GM23338 (cell line): ENCODE data around the gene NBEAL2. TPM values are rescaled to one million over a fixed set of nuclear protein-coding genes. Genes with fewer than 3 reads are reported as not detected.

Source experiments
- ATAC-seq: fragments of 200-7000 bp; cut with Tn5 transposase; 3 replicates; pipeline ENCODE4 v1.9.1; 2020
- DNase-seq: peaks from one replicate; pipeline ENCODE4 v3.0.0-alpha.2; 2015; ENCODE audit warnings: low spot score
- H2AFZ ChIP-seq: fragments of 200-600 bp; sonication (generic); 2 replicates; pipeline ENCODE4 v1.8.0; 2016; ENCODE audit warnings: antibody characterized with exemption, mild to moderate bottlenecking, moderate library complexity
- H3F3A ChIP-seq: fragments of 200-600 bp; sonication (generic); replicated peaks from 2 replicates; pipeline ENCODE4 v1.8.0; 2017; ENCODE audit warnings: antibody characterized with exemption, mixed run types, low read depth
- H3K27ac ChIP-seq: fragments of 200-600 bp; sonication (generic); 2 replicates; pipeline ENCODE4 v1.6.1; 2016; ENCODE audit warnings: low read depth
- H3K27me3 ChIP-seq: fragments of 200-600 bp; sonication (generic); 2 replicates; pipeline ENCODE4 v1.8.0; 2016; ENCODE audit warnings: mild to moderate bottlenecking, mixed run types, moderate library complexity; ENCODE audit not compliant: insufficient read depth
- H3K36me3 ChIP-seq: fragments of 200-600 bp; sonication (generic); 2 replicates; pipeline ENCODE4 v1.8.0; 2016; ENCODE audit warnings: mild to moderate bottlenecking; ENCODE audit not compliant: insufficient read depth
- H3K4me1 ChIP-seq: fragments of 200-600 bp; sonication (generic); 2 replicates; pipeline ENCODE4 v1.8.0; 2016; ENCODE audit warnings: mild to moderate bottlenecking, moderate library complexity; ENCODE audit not compliant: insufficient read depth
- H3K4me2 ChIP-seq: fragments of 200-600 bp; sonication (generic); 2 replicates; pipeline ENCODE4 v1.7.1; 2017; ENCODE audit warnings: mixed run types
- H3K4me3 ChIP-seq: fragments of 200-600 bp; sonication (generic); 2 replicates; pipeline ENCODE4 v1.6.1; 2016; ENCODE audit warnings: mixed run types
- H3K79me2 ChIP-seq: fragments of 200-600 bp; sonication (generic); replicated peaks from 2 replicates; pipeline ENCODE4 v1.8.0; 2017; ENCODE audit warnings: mild to moderate bottlenecking; ENCODE audit not compliant: insufficient read depth
- H3K9me2 ChIP-seq: fragments of 200-600 bp; sonication (generic); 2 replicates; pipeline ENCODE4 v1.8.0; 2017; ENCODE audit not compliant: insufficient read depth
- H4K20me1 ChIP-seq: fragments of 200-600 bp; sonication (generic); replicated peaks from 2 replicates; pipeline ENCODE4 v1.8.0; 2017; ENCODE audit warnings: mild to moderate bottlenecking; ENCODE audit not compliant: insufficient read depth
- H3K27ac Mint-ChIP-seq: 2 replicates; pipeline ENCODE4 v1.8.0; 2020; ENCODE audit warnings: inconsistent platforms, mild to moderate bottlenecking, moderate library complexity, mixed read lengths
- H3K27me3 Mint-ChIP-seq: 3 replicates; pipeline ENCODE4 v1.8.0; 2022; ENCODE audit warnings: low read depth, mild to moderate bottlenecking, moderate library complexity, mixed read lengths, inconsistent platforms; ENCODE audit not compliant: insufficient read depth, poor library complexity
- H3K36me3 Mint-ChIP-seq: 3 replicates; pipeline ENCODE4 v1.8.0; 2021; ENCODE audit warnings: low read depth, mild to moderate bottlenecking, inconsistent platforms, moderate library complexity, mixed read lengths
- H3K4me1 Mint-ChIP-seq: 3 replicates; pipeline ENCODE4 v1.8.0; 2020; ENCODE audit warnings: mild to moderate bottlenecking, inconsistent platforms, mixed read lengths
- H3K4me3 Mint-ChIP-seq: 3 replicates; pipeline ENCODE4 v1.8.0; 2021; ENCODE audit warnings: moderate library complexity, mild to moderate bottlenecking, inconsistent platforms, mixed read lengths
- H3K9me3 Mint-ChIP-seq: 3 replicates; pipeline ENCODE4 v1.8.0; 2020; ENCODE audit warnings: moderate library complexity, mild to moderate bottlenecking, inconsistent platforms, mixed read lengths
- CREB1 ChIP-seq: fragments of 250-450 bp; sonication (Bioruptor Pico); IDR thresholded peaks from 2 replicates; pipeline ENCODE4 v1.5.0; 2020; ENCODE audit warnings: low read depth, mild to moderate bottlenecking, moderate library complexity
- CTCF ChIP-seq, 2 experiments: fragments of 200-600 bp in 1 of 2; sonication (generic) in 1 of 2; conservative IDR thresholded peaks; 2 replicates each; pipeline versions ENCODE4 v1.5.1 to v1.6.1; 2016 to 2017; ENCODE audit warnings: antibody characterized with exemption in 2 of 2, low read depth in 2 of 2, mild to moderate bottlenecking in 2 of 2, moderate library complexity in 1 of 2
- EZH2 ChIP-seq: fragments of 200-600 bp; sonication (generic); IDR thresholded peaks from one replicate; pipeline ENCODE4 v1.8.0; 2017; ENCODE audit warnings: antibody characterized with exemption, mild to moderate bottlenecking, low read depth; ENCODE audit not compliant: unreplicated experiment
- EZH2phosphoT487 ChIP-seq: fragments of 200-600 bp; sonication (generic); IDR thresholded peaks from one replicate; pipeline ENCODE4 v1.8.1; 2018; ENCODE audit warnings: antibody characterized with exemption; ENCODE audit not compliant: unreplicated experiment
- JUNB ChIP-seq: IDR thresholded peaks from one replicate; pipeline ENCODE4 v1.6.1; 2016; ENCODE audit warnings: antibody characterized with exemption; ENCODE audit not compliant: unreplicated experiment
- POLR2AphosphoS5 ChIP-seq: IDR thresholded peaks from 2 replicates; pipeline ENCODE4 v1.6.1; 2016; ENCODE audit warnings: antibody characterized with exemption, low read depth
- STAT1 ChIP-seq: IDR thresholded peaks from one replicate; pipeline ENCODE4 v1.6.1; 2016; ENCODE audit warnings: antibody characterized with exemption; ENCODE audit not compliant: unreplicated experiment
- ZNF114 ChIP-seq: fragments of 250-450 bp; sonication (Bioruptor Pico); IDR thresholded peaks from 2 replicates; pipeline ENCODE4 v1.5.0; 2020; ENCODE audit warnings: mild to moderate bottlenecking, moderate library complexity
- ZNF331 ChIP-seq: fragments of 250-450 bp; sonication (Bioruptor Pico); IDR thresholded peaks from 2 replicates; pipeline ENCODE4 v1.5.0; 2020; ENCODE audit warnings: low read depth, mild to moderate bottlenecking, moderate library complexity
- polyA plus RNA-seq: library from polyadenylated mRNA; unstranded; fragments of >200 nt; fragmentation: Nextera tagmentation; extraction: Ambion mirVana; gene quantifications from 2 replicates; pipeline ENCODE4 v1.2.1, GENCODE V29; 2016
- total RNA-seq: library from RNA; depleted of rRNA; stranded (reverse); fragments of >200 nt; shearing (Covaris generic); gene quantifications from 2 replicates; pipeline ENCODE4 v1.2.3, GENCODE V29; 2014
- TF ChIP-seq, protein P1 (sequence below): IDR thresholded peaks from one replicate; pipeline ENCODE4 v1.6.1; 2018; ENCODE audit warnings: antibody characterized with exemption; ENCODE audit not compliant: unreplicated experiment
- TF ChIP-seq, protein P2 (sequence below): IDR thresholded peaks from 2 replicates; pipeline ENCODE4 v1.6.1; 2016; ENCODE audit warnings: antibody characterized with exemption

The NBEAL2 gene
- total and polyA plus RNA-seq, 2 experiments from 2014 or later, result 13.5 to 79.9 TPM

DNA sequence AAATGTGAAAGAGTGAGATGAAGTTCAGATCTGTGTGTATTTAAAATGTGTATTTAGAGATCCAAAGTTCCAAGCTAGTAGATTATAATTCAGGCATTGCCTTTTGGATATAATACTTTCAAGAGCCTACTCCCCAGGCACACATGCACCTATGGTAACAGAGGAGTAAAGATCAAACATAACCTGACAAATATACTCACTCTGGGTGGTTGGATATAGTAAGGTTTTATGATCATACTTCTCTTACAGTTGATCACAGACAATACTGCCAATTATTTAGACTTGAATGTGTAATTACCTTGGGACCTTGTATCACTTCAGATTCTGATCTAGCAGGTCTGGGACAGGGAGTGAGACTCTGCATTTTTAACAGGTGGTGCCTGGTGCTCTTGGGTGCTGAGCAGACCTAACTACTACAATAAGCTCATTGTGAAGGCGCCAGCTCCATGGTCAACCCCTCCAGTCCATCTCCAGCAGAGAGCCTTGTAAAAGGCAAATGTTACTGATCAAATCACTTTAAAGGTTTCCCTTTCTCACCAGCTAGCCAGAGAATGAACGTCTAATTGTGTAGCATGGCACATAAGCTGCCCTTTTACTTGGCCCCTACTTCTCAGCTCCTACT is 55.5 kb downstream of the NBEAL2 start (continued):
- TF ChIP-seq, protein P1, sequence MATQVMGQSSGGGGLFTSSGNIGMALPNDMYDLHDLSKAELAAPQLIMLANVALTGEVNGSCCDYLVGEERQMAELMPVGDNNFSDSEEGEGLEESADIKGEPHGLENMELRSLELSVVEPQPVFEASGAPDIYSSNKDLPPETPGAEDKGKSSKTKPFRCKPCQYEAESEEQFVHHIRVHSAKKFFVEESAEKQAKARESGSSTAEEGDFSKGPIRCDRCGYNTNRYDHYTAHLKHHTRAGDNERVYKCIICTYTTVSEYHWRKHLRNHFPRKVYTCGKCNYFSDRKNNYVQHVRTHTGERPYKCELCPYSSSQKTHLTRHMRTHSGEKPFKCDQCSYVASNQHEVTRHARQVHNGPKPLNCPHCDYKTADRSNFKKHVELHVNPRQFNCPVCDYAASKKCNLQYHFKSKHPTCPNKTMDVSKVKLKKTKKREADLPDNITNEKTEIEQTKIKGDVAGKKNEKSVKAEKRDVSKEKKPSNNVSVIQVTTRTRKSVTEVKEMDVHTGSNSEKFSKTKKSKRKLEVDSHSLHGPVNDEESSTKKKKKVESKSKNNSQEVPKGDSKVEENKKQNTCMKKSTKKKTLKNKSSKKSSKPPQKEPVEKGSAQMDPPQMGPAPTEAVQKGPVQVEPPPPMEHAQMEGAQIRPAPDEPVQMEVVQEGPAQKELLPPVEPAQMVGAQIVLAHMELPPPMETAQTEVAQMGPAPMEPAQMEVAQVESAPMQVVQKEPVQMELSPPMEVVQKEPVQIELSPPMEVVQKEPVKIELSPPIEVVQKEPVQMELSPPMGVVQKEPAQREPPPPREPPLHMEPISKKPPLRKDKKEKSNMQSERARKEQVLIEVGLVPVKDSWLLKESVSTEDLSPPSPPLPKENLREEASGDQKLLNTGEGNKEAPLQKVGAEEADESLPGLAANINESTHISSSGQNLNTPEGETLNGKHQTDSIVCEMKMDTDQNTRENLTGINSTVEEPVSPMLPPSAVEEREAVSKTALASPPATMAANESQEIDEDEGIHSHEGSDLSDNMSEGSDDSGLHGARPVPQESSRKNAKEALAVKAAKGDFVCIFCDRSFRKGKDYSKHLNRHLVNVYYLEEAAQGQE, result no peak
- no peak for TF ChIP-seq EZH2
- TF ChIP-seq JUNB, result no peak

DNA sequence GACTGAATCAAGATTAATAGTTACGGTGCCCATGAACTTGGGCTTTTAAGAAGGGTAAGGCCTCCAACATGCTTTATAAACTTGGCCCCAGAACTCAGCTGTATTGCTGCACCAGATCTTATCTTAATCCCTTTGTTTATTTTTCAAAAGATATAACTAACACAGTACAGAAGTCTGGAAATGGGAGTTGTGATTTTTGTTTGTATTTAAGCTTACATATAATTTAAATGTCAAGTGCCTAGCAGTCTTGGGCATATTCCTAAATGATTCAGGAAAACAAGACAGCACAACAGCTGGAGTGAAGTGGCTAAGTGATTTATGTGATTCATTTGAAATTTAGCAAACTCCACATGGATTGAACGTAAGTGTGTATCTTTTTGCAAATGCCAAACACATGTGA is 56.2 kb downstream of the NBEAL2 start:
- Histone ChIP-seq H3K36me3 (peaks cover 29% of the 10 kb centered on the region), H4K20me1 (peaks cover 12% of the 10 kb centered on the region; the same call in 1 of the 2 replicates), H3K4me1 (no peaks in the 10 kb centered on the region), H3K79me2 (no peaks in the 10 kb centered on the region), H3K4me3 (no peak overlapping the region), H3K9me2 (no peaks in the 10 kb centered on the region), H2AFZ (no peak overlapping the region), H3K27me3 (no peaks in the 10 kb centered on the region), H3F3A (no peaks in the 10 kb centered on the region), H3K4me2 (no peak overlapping the region), H3K27ac (no peak overlapping the region)
- ATAC-seq, result no peak
- H3K9me3 Mint-ChIP-seq, result 0 out of 3 replicates have a peak, but pooled peaks cover 4% of the 10 kb centered on the region
- H3K4me1 Mint-ChIP-seq, result no peaks in the 10 kb centered on the region
- H3K36me3 Mint-ChIP-seq, result peaks cover 50% of the 10 kb centered on the region
- no peak overlapping the region for H3K4me3 Mint-ChIP-seq
- no peak for DNase-seq
- H3K27me3 Mint-ChIP-seq, result no peaks in the 10 kb centered on the region
- no peak overlapping the region for H3K27ac Mint-ChIP-seq
- TF ChIP-seq EZH2phosphoT487 (no peak), CREB1 (CRISPR knock-in tag) (no peak), CTCF (conservative IDR thresholded peaks at IDR 0.05; ENCODE audit: low read depth in 2 of 2) (no peak), STAT1 (no peak), POLR2AphosphoS5 (no peak), ZNF331 (CRISPR knock-in tag) (no peak), ZNF114 (CRISPR knock-in tag) (no peak)
- TF ChIP-seq, protein P1, result no peak
- TF ChIP-seq, protein P2, sequence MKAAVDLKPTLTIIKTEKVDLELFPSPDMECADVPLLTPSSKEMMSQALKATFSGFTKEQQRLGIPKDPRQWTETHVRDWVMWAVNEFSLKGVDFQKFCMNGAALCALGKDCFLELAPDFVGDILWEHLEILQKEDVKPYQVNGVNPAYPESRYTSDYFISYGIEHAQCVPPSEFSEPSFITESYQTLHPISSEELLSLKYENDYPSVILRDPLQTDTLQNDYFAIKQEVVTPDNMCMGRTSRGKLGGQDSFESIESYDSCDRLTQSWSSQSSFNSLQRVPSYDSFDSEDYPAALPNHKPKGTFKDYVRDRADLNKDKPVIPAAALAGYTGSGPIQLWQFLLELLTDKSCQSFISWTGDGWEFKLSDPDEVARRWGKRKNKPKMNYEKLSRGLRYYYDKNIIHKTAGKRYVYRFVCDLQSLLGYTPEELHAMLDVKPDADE, result no peak
